ENCODE results near the gene RNASEH2C. TPM values are rescaled to one million over a fixed set of nuclear protein-coding genes. Genes with fewer than 3 reads are reported as not detected.

RNASEH2C gene
- total and polyA plus RNA-seq, 2 of the 13 experiments (the other 11 are each of a cell fraction or from before 2014, with no cell fraction given) = 27.4 to 50.9 TPM

GRCh38 chr11:65720211-65720934 lies at the start of gene RNASEH2C (continued):
- TF ChIP-seq REST (IDR thresholded peaks at IDR 0.05; ENCODE audit: borderline replicate concordance in 1 of 2, low read depth in 1 of 2, low read length in 2 of 2) (no peak), POLR2G (IDR thresholded peaks at IDR 0.05; ENCODE audit: low read depth, low read length) (peak; percentile 94), POLR2AphosphoS5 (IDR thresholded peaks at IDR 0.05; ENCODE audit: low read depth, low read length) (peak; percentile 86), NR2F1 (CRISPR knock-in tag; IDR thresholded peaks at IDR 0.05) (no peak), TGIF2 (CRISPR knock-in tag; IDR thresholded peaks at IDR 0.05) (0 out of 2 replicates have a peak, but pooled peaks have one; percentile 44), ZNF687 (CRISPR knock-in tag; IDR thresholded peaks at IDR 0.05) (peak; percentile 94), POLR2A (IDR thresholded peaks at IDR 0.05; ENCODE audit: insufficient read depth in 1 of 2, low read depth in 2 of 2, low read length in 2 of 2) (peak in 1 of 2 experiments; percentile 81; a peak in 2 of 4 replicates), POGZ (CRISPR knock-in tag; IDR thresholded peaks at IDR 0.05) (no peak), MXI1 (IDR thresholded peaks at IDR 0.05; ENCODE audit: borderline replicate concordance, low read depth, low read length) (no peak), IRF2 (CRISPR knock-in tag; IDR thresholded peaks at IDR 0.05) (peak; percentile 93), NONO (IDR thresholded peaks at IDR 0.05) (no peak), NONO (CRISPR knock-in tag; conservative IDR thresholded peaks at IDR 0.05) (peak; percentile 79), PRMT3 (CRISPR knock-in tag; IDR thresholded peaks at IDR 0.05; ENCODE audit: borderline replicate concordance, low read depth) (no peak), PBX3 (CRISPR knock-in tag; IDR thresholded peaks at IDR 0.05; ENCODE audit: borderline replicate concordance) (0 out of 2 replicates have a peak, but pooled peaks have one; percentile 34), NR2F6 (IDR thresholded peaks at IDR 0.05) (no peak), NR2F6 (CRISPR knock-in tag; IDR thresholded peaks at IDR 0.05) (0 out of 2 replicates have a peak, but pooled peaks have one; percentile 13), NFE2 (CRISPR knock-in tag; IDR thresholded peaks at IDR 0.05) (no peak), ZNF383 (CRISPR knock-in tag; IDR thresholded peaks at IDR 0.05; ENCODE audit: borderline replicate concordance) (no peak), ATF6 (CRISPR knock-in tag; conservative IDR thresholded peaks at IDR 0.05) (no peak; the same call in 1 of the 2 replicates), ZFP1 (CRISPR knock-in tag; IDR thresholded peaks at IDR 0.05) (0 out of 2 replicates have a peak, but pooled peaks have one; percentile 19)
